Stimulated activated CD4-positive, alpha-beta T cell treated with anti-CD3 and anti-CD28 coated beads, Interleukin-4, amount 100 ng/mL, for 1 hour (primary cell): ENCODE data around the gene COL5A1.

Experiments
- DNase-seq: peaks from one replicate; pipeline ENCODE4 v3.0.0-alpha.2; 2020

The COL5A1 gene

GRCh38 chr9:134731497-134732391, 90.1 kb downstream of the COL5A1 start:
- no peak for DNase-seq

GRCh38 chr9:134732392-134733110, 90.9 kb downstream of the COL5A1 start:
- no peak for DNase-seq

GRCh38 chr9:134733480-134734232, 92.1 kb downstream of the COL5A1 start:
- no peak for DNase-seq

GRCh38 chr9:134734270-134734669, 92.7 kb downstream of the COL5A1 start:
- no peak for DNase-seq

- no peak for DNase-seq
Observed at GRCh38 chr9:134735441-134736175, 94.0 kb downstream of the COL5A1 start.

- DNase-seq = no peak
Observed at GRCh38 chr9:134736791-134737497, 95.3 kb downstream of the COL5A1 start.

- DNase-seq = no peak
Observed at GRCh38 chr9:134737842-134738580, 96.4 kb downstream of the COL5A1 start.

GRCh38 chr9:134738869-134739659, 97.5 kb downstream of the COL5A1 start:
- DNase-seq = peak; percentile 46

GRCh38 chr9:134739660-134739968, 98.0 kb downstream of the COL5A1 start:
- DNase-seq = no peak

- no peak for DNase-seq
Observed at GRCh38 chr9:134740071-134740470, 98.5 kb downstream of the COL5A1 start.

- DNase-seq = no peak
Observed at GRCh38 chr9:134741846-134742245, 100.2 kb downstream of the COL5A1 start.

- DNase-seq = no peak
Observed at GRCh38 chr9:134742822-134743535, 101.4 kb downstream of the COL5A1 start.

- no peak for DNase-seq
Observed at GRCh38 chr9:134743853-134744252, 102.2 kb downstream of the COL5A1 start.

- no peak for DNase-seq
Observed at GRCh38 chr9:134744385-134745295, 103.0 kb downstream of the COL5A1 start.

GRCh38 chr9:134747951-134748489, 106.4 kb downstream of the COL5A1 start:
- DNase-seq = no peak

- DNase-seq = no peak
Observed at GRCh38 chr9:134748591-134748990, 107.0 kb downstream of the COL5A1 start.

- DNase-seq = no peak
Observed at GRCh38 chr9:134750450-134751155, 109.0 kb downstream of the COL5A1 start.

- no peak for DNase-seq
Observed at GRCh38 chr9:134751622-134752021, 110.0 kb downstream of the COL5A1 start.
